HUES64 (cell line): ENCODE measurements around the gene CNOT4.

ENCODE experiments used
- H3K27ac ChIP-seq: 2 replicates; pipeline ENCODE4 v1.7.0; 2013; ENCODE audit warnings: low read depth, low read length, inconsistent platforms
- H3K27me3 ChIP-seq: 2 replicates; pipeline ENCODE4 v1.6.1; 2013; ENCODE audit warnings: mild to moderate bottlenecking, low read length; ENCODE audit not compliant: insufficient read depth
- H3K36me3 ChIP-seq: 2 replicates; pipeline ENCODE4 v1.6.1; 2013; ENCODE audit warnings: mild to moderate bottlenecking, low read length; ENCODE audit not compliant: insufficient read depth
- H3K4me1 ChIP-seq: 2 replicates; pipeline ENCODE4 v1.6.1; 2013; ENCODE audit warnings: mild to moderate bottlenecking, low read length, moderate library complexity; ENCODE audit not compliant: insufficient read depth
- H3K4me3 ChIP-seq: 2 replicates; pipeline ENCODE4 v1.5.1; 2013; ENCODE audit warnings: mild to moderate bottlenecking, low read length, moderate library complexity
- H3K9ac ChIP-seq: 2 replicates; pipeline ENCODE4 v1.6.1; 2013; ENCODE audit warnings: mild to moderate bottlenecking, low read depth, low read length
- H3K9me3 ChIP-seq: 2 replicates; pipeline ENCODE4 v1.6.1; 2013; ENCODE audit warnings: low read depth, low read length; ENCODE audit not compliant: insufficient read depth
- WGBS: fragments of 150-250, 120-280 bp; methylation state at CpG from one replicate; pipeline ENCODE4 v1.1.7; 2013; ENCODE audit warnings: missing lambda C conversion rate; 5-methylcytosine and 5-hydroxymethylcytosine counted together

The CNOT4 gene

GRCh38 chr7:135337506-135337905 lies 172.4 kb downstream of the CNOT4 start:
- 91% methylated on average over 5 of the region's 5 CpGs for WGBS
- Histone ChIP-seq H3K27me3 (no peaks in the 10 kb centered on the region), H3K9ac (no peak overlapping the region), H3K4me3 (no peak overlapping the region), H3K9me3 (no peaks in the 10 kb centered on the region), H3K36me3 (no peaks in the 10 kb centered on the region), H3K4me1 (peaks cover 4% of the 10 kb centered on the region; the same call in 1 of the 2 replicates), H3K27ac (no peak overlapping the region)

- peaks cover 4% of the 10 kb centered on the region; the same call in 1 of the 2 replicates for H3K4me1 ChIP-seq
- no peak overlapping the region for H3K4me3 ChIP-seq
- 6% methylated on average over 8 of the region's 9 CpGs for WGBS
- no peak overlapping the region for H3K9ac ChIP-seq
- H3K27ac ChIP-seq, result no peak overlapping the region
- H3K36me3 ChIP-seq, result no peaks in the 10 kb centered on the region
- no peaks in the 10 kb centered on the region for H3K27me3 ChIP-seq
- H3K9me3 ChIP-seq, result no peaks in the 10 kb centered on the region
Observed at GRCh38 chr7:135335628-135336139, 174.2 kb downstream of the CNOT4 start.

GRCh38 chr7:135334830-135335543 lies 174.9 kb downstream of the CNOT4 start:
- 93% methylated on average over 8 of the region's 10 CpGs for WGBS

GRCh38 chr7:135333946-135334345 lies 176.0 kb downstream of the CNOT4 start:
- no peaks in the 10 kb centered on the region for H3K27me3 ChIP-seq
- H3K9ac ChIP-seq, result no peak overlapping the region
- no peak overlapping the region for H3K27ac ChIP-seq
- H3K36me3 ChIP-seq, result no peaks in the 10 kb centered on the region
- no peaks in the 10 kb centered on the region for H3K9me3 ChIP-seq
- 100% methylated on average over 1 of the region's 1 CpG for WGBS
- peaks cover 4% of the 10 kb centered on the region; the same call in 1 of the 2 replicates for H3K4me1 ChIP-seq
- H3K4me3 ChIP-seq, result no peak overlapping the region

More at GRCh38 chr7:135334830-135335543, 174.9 kb downstream of the CNOT4 start:
- Histone ChIP-seq H3K9ac (no peak overlapping the region), H3K27ac (no peak overlapping the region), H3K36me3 (no peaks in the 10 kb centered on the region), H3K4me3 (no peak overlapping the region), H3K4me1 (peaks cover 4% of the 10 kb centered on the region; the same call in 1 of the 2 replicates), H3K27me3 (no peaks in the 10 kb centered on the region), H3K9me3 (no peaks in the 10 kb centered on the region)

- Histone ChIP-seq H3K9ac (no peak overlapping the region), H3K4me3 (no peak overlapping the region), H3K9me3 (no peaks in the 10 kb centered on the region), H3K27ac (no peak overlapping the region), H3K27me3 (no peaks in the 10 kb centered on the region), H3K36me3 (no peaks in the 10 kb centered on the region), H3K4me1 (peaks cover 4% of the 10 kb centered on the region; the same call in 1 of the 2 replicates)
- 96% methylated on average over 1 of the region's 1 CpG for WGBS
Observed at GRCh38 chr7:135333200-135333599, 176.7 kb downstream of the CNOT4 start.

GRCh38 chr7:135330088-135330487 lies 179.8 kb downstream of the CNOT4 start:
- Histone ChIP-seq H3K9me3 (no peaks in the 10 kb centered on the region), H3K27ac (no peak overlapping the region), H3K27me3 (no peaks in the 10 kb centered on the region), H3K9ac (no peak overlapping the region), H3K36me3 (no peaks in the 10 kb centered on the region), H3K4me3 (no peak overlapping the region), H3K4me1 (no peaks in the 10 kb centered on the region)
- WGBS, result 88% methylated on average over 1 of the region's 1 CpG

GRCh38 chr7:135328526-135328925 lies 181.4 kb downstream of the CNOT4 start:
- Histone ChIP-seq H3K4me3 (no peak overlapping the region), H3K9ac (no peak overlapping the region), H3K36me3 (no peaks in the 10 kb centered on the region), H3K27ac (no peak overlapping the region), H3K27me3 (no peaks in the 10 kb centered on the region), H3K9me3 (0 out of 2 replicates have a peak, but pooled peaks cover 3% of the 10 kb centered on the region), H3K4me1 (no peaks in the 10 kb centered on the region)
- WGBS, result 93% methylated on average over 7 of the region's 7 CpGs

GRCh38 chr7:135328053-135328452 lies 181.8 kb downstream of the CNOT4 start:
- Histone ChIP-seq H3K4me3 (no peak overlapping the region), H3K4me1 (no peaks in the 10 kb centered on the region), H3K36me3 (no peaks in the 10 kb centered on the region), H3K27ac (no peak overlapping the region), H3K9me3 (0 out of 2 replicates have a peak, but pooled peaks cover 3% of the 10 kb centered on the region), H3K27me3 (no peaks in the 10 kb centered on the region), H3K9ac (no peak overlapping the region)
- WGBS, result 96% methylated on average over 3 of the region's 3 CpGs

- Histone ChIP-seq H3K9me3 (0 out of 2 replicates have a peak, but pooled peaks cover 3% of the 10 kb centered on the region), H3K27ac (no peak overlapping the region), H3K4me3 (no peak overlapping the region), H3K9ac (no peak overlapping the region), H3K4me1 (no peaks in the 10 kb centered on the region), H3K36me3 (no peaks in the 10 kb centered on the region), H3K27me3 (no peaks in the 10 kb centered on the region)
- WGBS, result 92% methylated on average over 3 of the region's 3 CpGs
Observed at GRCh38 chr7:135327458-135327857, 182.4 kb downstream of the CNOT4 start.

- no peak overlapping the region for H3K4me3 ChIP-seq
- 0 out of 2 replicates have a peak, but pooled peaks cover 3% of the 10 kb centered on the region for H3K9me3 ChIP-seq
- no peaks in the 10 kb centered on the region for H3K36me3 ChIP-seq
- no peak overlapping the region for H3K27ac ChIP-seq
- H3K27me3 ChIP-seq, result no peaks in the 10 kb centered on the region
- H3K9ac ChIP-seq, result no peak overlapping the region
- H3K4me1 ChIP-seq, result no peaks in the 10 kb centered on the region
Observed at GRCh38 chr7:135326636-135327280, 183.1 kb downstream of the CNOT4 start.

- H3K36me3 ChIP-seq, result no peaks in the 10 kb centered on the region
- no peak overlapping the region for H3K9ac ChIP-seq
- no peak overlapping the region for H3K27ac ChIP-seq
- no peaks in the 10 kb centered on the region for H3K27me3 ChIP-seq
- no peaks in the 10 kb centered on the region for H3K4me1 ChIP-seq
- H3K9me3 ChIP-seq, result 0 out of 2 replicates have a peak, but pooled peaks cover 3% of the 10 kb centered on the region
- no peak overlapping the region for H3K4me3 ChIP-seq
- WGBS, result 91% methylated on average over 1 of the region's 1 CpG
Observed at GRCh38 chr7:135322571-135323340, 187.1 kb downstream of the CNOT4 start.
